BE2C (cell line): ENCODE measurements around the gene ULK2.
A peak's percentile ranks its signal among the peaks of the same experiment; 100 is the strongest.

ENCODE experiments used
- DNase-seq: peaks from one replicate; pipeline ENCODE4 v3.0.0-alpha.2; 2020
- H3K27me3 ChIP-seq: fragments of 250-450 bp; sonication (Bioruptor Pico); 2 replicates; pipeline ENCODE4 v1.5.1; 2020; ENCODE audit warnings: mild to moderate bottlenecking
- H3K36me3 ChIP-seq: fragments of 250-450 bp; sonication (Bioruptor Pico); 2 replicates; pipeline ENCODE4 v1.5.1; 2020; ENCODE audit warnings: mild to moderate bottlenecking
- H3K4me1 ChIP-seq: fragments of 250-450 bp; sonication (Bioruptor Pico); 2 replicates; pipeline ENCODE4 v1.5.1; 2020
- H3K4me3 ChIP-seq: 2 replicates; pipeline ENCODE4 v1.5.1; 2011; ENCODE audit warnings: low read depth, low read length
- H3K9me3 ChIP-seq: fragments of 250-450 bp; sonication (Bioruptor Pico); 2 replicates; pipeline ENCODE4 v1.5.1; 2020
- CTCF ChIP-seq: IDR thresholded peaks from 2 replicates; pipeline ENCODE4 v1.5.1; 2012; ENCODE audit warnings: mild to moderate bottlenecking, low read depth, low read length

Gene ULK2

GRCh38 chr17:19753661-19754463 lies 113.9 kb downstream of the ULK2 start:
- no peaks in the 10 kb centered on the region for H3K4me1 ChIP-seq
- TF ChIP-seq CTCF: peak; percentile 62
- no peak overlapping the region for H3K4me3 ChIP-seq
- H3K27me3 ChIP-seq: no peaks in the 10 kb centered on the region
- H3K36me3 ChIP-seq: no peaks in the 10 kb centered on the region
- peak; percentile 30 for DNase-seq
- H3K9me3 ChIP-seq: no peaks in the 10 kb centered on the region

GRCh38 chr17:19753051-19753509 lies 114.7 kb downstream of the ULK2 start:
- Histone ChIP-seq H3K4me3 (no peak overlapping the region), H3K36me3 (no peaks in the 10 kb centered on the region), H3K27me3 (no peaks in the 10 kb centered on the region), H3K9me3 (no peaks in the 10 kb centered on the region), H3K4me1 (no peaks in the 10 kb centered on the region)
- no peak for DNase-seq
- TF ChIP-seq CTCF: no peak

GRCh38 chr17:19752216-19753050 lies 115.3 kb downstream of the ULK2 start:
- Histone ChIP-seq H3K27me3 (no peaks in the 10 kb centered on the region), H3K4me1 (no peaks in the 10 kb centered on the region), H3K9me3 (no peaks in the 10 kb centered on the region), H3K4me3 (no peak overlapping the region), H3K36me3 (no peaks in the 10 kb centered on the region)
- TF ChIP-seq CTCF: no peak
- no peak for DNase-seq

GRCh38 chr17:19750835-19751234 lies 116.9 kb downstream of the ULK2 start:
- no peak for DNase-seq
- Histone ChIP-seq H3K4me1 (no peaks in the 10 kb centered on the region), H3K4me3 (no peak overlapping the region), H3K9me3 (no peaks in the 10 kb centered on the region), H3K27me3 (no peaks in the 10 kb centered on the region), H3K36me3 (no peaks in the 10 kb centered on the region)
- no peak for TF ChIP-seq CTCF

- H3K36me3 ChIP-seq: no peaks in the 10 kb centered on the region
- no peak for DNase-seq
- H3K27me3 ChIP-seq: no peaks in the 10 kb centered on the region
- H3K9me3 ChIP-seq: no peaks in the 10 kb centered on the region
- H3K4me3 ChIP-seq: no peak overlapping the region
- H3K4me1 ChIP-seq: no peaks in the 10 kb centered on the region
- no peak for TF ChIP-seq CTCF
Measured at GRCh38 chr17:19750020-19750572, 117.6 kb downstream of the ULK2 start.
